WTC11 (cell line): ENCODE data around the gene WWP2. TPM values are rescaled to one million over a fixed set of nuclear protein-coding genes. Genes with fewer than 3 reads are reported as not detected.

ENCODE experiments used
- ATAC-seq: fragments of 200-7000 bp; cut with Tn5 transposase; 2 replicates; pipeline ENCODE4 v1.10.0; 2021; ENCODE audit warnings: mild to moderate bottlenecking, moderate library complexity
- CTCF ChIA-PET: fragments of 300-600 bp; sonication (Branson Sonifier 250); formaldehyde crosslinking; loops from one replicate; lab custom pipeline; 2021; ENCODE audit warnings: antibody characterized with exemption; lab: Charles Lee
- POLR2A ChIA-PET: fragments of 350-600 bp; sonication (Branson Sonifier 250); formaldehyde crosslinking; loops from one replicate; lab custom pipeline; 2021; ENCODE audit warnings: antibody characterized with exemption; lab: Charles Lee
- DNase-seq: peaks from one replicate; pipeline ENCODE4 v3.0.0; 2021; ENCODE audit warnings: low spot score
- H3K27ac Mint-ChIP-seq: 2 replicates; pipeline ENCODE4 v1.8.0; 2021; ENCODE audit warnings: mixed read lengths
- H3K27me3 Mint-ChIP-seq: 2 replicates; pipeline ENCODE4 v1.8.0; 2021; ENCODE audit warnings: low read depth, mild to moderate bottlenecking, moderate library complexity, mixed read lengths
- H3K36me3 Mint-ChIP-seq: 2 replicates; pipeline ENCODE4 v1.8.0; 2021; ENCODE audit warnings: mixed read lengths
- H3K4me1 Mint-ChIP-seq: 2 replicates; pipeline ENCODE4 v1.8.0; 2022; ENCODE audit warnings: mixed read lengths
- H3K4me3 Mint-ChIP-seq: 2 replicates; pipeline ENCODE4 v1.8.0; 2021; ENCODE audit warnings: mild to moderate bottlenecking, moderate library complexity, mixed read lengths
- H3K9me3 Mint-ChIP-seq: 2 replicates; pipeline ENCODE4 v1.8.0; 2021; ENCODE audit warnings: mixed read lengths
- ARID4B ChIP-seq: sonication (generic); formaldehyde crosslinking; IDR thresholded peaks from 2 replicates; pipeline ENCODE4 v1.8.0; 2023; ENCODE audit warnings: missing genetic modification reagents, mild to moderate bottlenecking, borderline replicate concordance
- ATF1 ChIP-seq: sonication (generic); formaldehyde crosslinking; IDR thresholded peaks from 2 replicates; pipeline ENCODE4 v1.8.1; 2023; ENCODE audit warnings: mild to moderate bottlenecking, moderate library complexity, missing genetic modification reagents
- ELF4 ChIP-seq: sonication (generic); formaldehyde crosslinking; IDR thresholded peaks from 2 replicates; pipeline ENCODE4 v1.8.1; 2022; ENCODE audit warnings: low read depth, mild to moderate bottlenecking, moderate library complexity, missing genetic modification reagents
- FOXJ3 ChIP-seq: sonication (generic); formaldehyde crosslinking; IDR thresholded peaks from 2 replicates; pipeline ENCODE4 v1.9.0; 2021; ENCODE audit warnings: missing genetic modification reagents, mild to moderate bottlenecking, borderline replicate concordance
- FOXP1 ChIP-seq: sonication (generic); formaldehyde crosslinking; IDR thresholded peaks from 2 replicates; pipeline ENCODE4 v1.8.0; 2022; ENCODE audit warnings: missing genetic modification reagents, mild to moderate bottlenecking, moderate library complexity, borderline replicate concordance
- GTF2I ChIP-seq: fragments of 250-450 bp; sonication (Bioruptor Pico); conservative IDR thresholded peaks from 2 replicates; pipeline ENCODE4 v1.4.0; 2021; ENCODE audit warnings: mild to moderate bottlenecking
- HMGA2 ChIP-seq: fragments of 250-450 bp; sonication (Bioruptor Pico); IDR thresholded peaks from 2 replicates; pipeline ENCODE4 v1.4.0; 2021; ENCODE audit warnings: mild to moderate bottlenecking, moderate library complexity
- IRF2 ChIP-seq: sonication (generic); formaldehyde crosslinking; IDR thresholded peaks from 2 replicates; pipeline ENCODE4 v1.8.0; 2022; ENCODE audit warnings: low read depth, missing genetic modification reagents, borderline replicate concordance
- MYBL2 ChIP-seq: sonication (generic); formaldehyde crosslinking; IDR thresholded peaks from 2 replicates; pipeline ENCODE4 v1.8.1; 2023; ENCODE audit warnings: mild to moderate bottlenecking, moderate library complexity, missing genetic modification reagents
- PRDM15 ChIP-seq: sonication (generic); formaldehyde crosslinking; IDR thresholded peaks from 2 replicates; pipeline ENCODE4 v1.8.0; 2022; ENCODE audit warnings: missing genetic modification reagents
- SMAD3 ChIP-seq: sonication (generic); formaldehyde crosslinking; IDR thresholded peaks from 2 replicates; pipeline ENCODE4 v1.8.0; 2022; ENCODE audit warnings: missing genetic modification reagents, mild to moderate bottlenecking, borderline replicate concordance
- TP53 ChIP-seq: sonication (generic); formaldehyde crosslinking; IDR thresholded peaks from 2 replicates; pipeline ENCODE4 v1.8.1; 2023; ENCODE audit warnings: mild to moderate bottlenecking, missing genetic modification reagents
- USF1 ChIP-seq: sonication (generic); formaldehyde crosslinking; IDR thresholded peaks from 2 replicates; pipeline ENCODE4 v1.8.0; 2022; ENCODE audit warnings: mild to moderate bottlenecking, missing genetic modification reagents
- ZNF121 ChIP-seq: sonication (generic); formaldehyde crosslinking; IDR thresholded peaks from 2 replicates; pipeline ENCODE4 v1.8.0; 2023; ENCODE audit warnings: missing genetic modification reagents
- ZNF263 ChIP-seq: sonication (generic); formaldehyde crosslinking; IDR thresholded peaks from 2 replicates; pipeline ENCODE4 v1.8.1; 2022; ENCODE audit warnings: low read depth, mild to moderate bottlenecking, moderate library complexity, missing genetic modification reagents
- ZNF281 ChIP-seq: sonication (generic); formaldehyde crosslinking; IDR thresholded peaks from 2 replicates; pipeline ENCODE4 v1.8.0; 2023; ENCODE audit warnings: mild to moderate bottlenecking, missing genetic modification reagents
- ZNF317 ChIP-seq: sonication (generic); formaldehyde crosslinking; IDR thresholded peaks from 2 replicates; pipeline ENCODE4 v1.8.1; 2023; ENCODE audit warnings: low read depth, mild to moderate bottlenecking, moderate library complexity, missing genetic modification reagents, borderline replicate concordance
- ZSCAN18 ChIP-seq: fragments of 250-450 bp; sonication (Bioruptor Pico); IDR thresholded peaks from 2 replicates; pipeline ENCODE4 v2.1.2; 2022; ENCODE audit warnings: mild to moderate bottlenecking, moderate library complexity
- total RNA-seq: library from RNA; stranded (reverse); gene quantifications from 3 replicates; pipeline ENCODE4 v1.2.3, GENCODE V29; 2021

WWP2 gene
- total RNA-seq, 1 experiment from 2014 or later = 39.1 TPM

GRCh38 chr16:69894676-69895075 lies 132.5 kb downstream of the WWP2 start:
- H3K36me3 Mint-ChIP-seq = peaks cover 2% of the 10 kb centered on the region

GRCh38 chr16:69903865-69904415 lies 141.8 kb downstream of the WWP2 start:
- TF ChIP-seq ARID4B = no peak
- no peak for TF ChIP-seq HMGA2 (CRISPR knock-in tag)
- TF ChIP-seq ZNF317 = 0 out of 2 replicates have a peak, but pooled peaks have one; percentile 13
- no peak for TF ChIP-seq ZNF263 (CRISPR knock-in tag)
- no peak for TF ChIP-seq ATF1 (CRISPR knock-in tag)
- no peak for DNase-seq
- ChIA-PET POLR2A (no interaction called here), CTCF (interaction anchor here (0.6 to 1.8 kb wide), 2 partner anchors 26 to 40 kb away, joined by 3 to 9 read pairs; no protein-coding TSS in a partner anchor)
- peaks cover 11% of the 10 kb centered on the region for H3K4me1 Mint-ChIP-seq
- no peak overlapping the region for H3K27ac Mint-ChIP-seq
- peaks cover 12% of the 10 kb centered on the region for H3K9me3 Mint-ChIP-seq
- H3K4me3 Mint-ChIP-seq = no peak overlapping the region
- H3K36me3 Mint-ChIP-seq = peaks cover 11% of the 10 kb centered on the region
- H3K27me3 Mint-ChIP-seq = no peaks in the 10 kb centered on the region; the same call in 1 of the 2 replicates
- ATAC-seq = no peak

More at GRCh38 chr16:69894676-69895075, 132.5 kb downstream of the WWP2 start:
- Mint-ChIP-seq H3K4me1 (peaks cover 13% of the 10 kb centered on the region), H3K4me3 (no peak overlapping the region), H3K27me3 (no peaks in the 10 kb centered on the region), H3K9me3 (no peaks in the 10 kb centered on the region), H3K27ac (no peak overlapping the region)
- no peak for ATAC-seq
- ChIA-PET CTCF (no interaction called here), POLR2A (no interaction called here)
- TF ChIP-seq ELF4 (CRISPR knock-in tag) (no peak), PRDM15 (CRISPR knock-in tag) (no peak), FOXP1 (CRISPR knock-in tag) (no peak), ZNF121 (CRISPR knock-in tag) (no peak), MYBL2 (CRISPR knock-in tag) (no peak)
- no peak for DNase-seq

- Mint-ChIP-seq H3K36me3 (peaks cover 17% of the 10 kb centered on the region), H3K4me1 (peaks cover 11% of the 10 kb centered on the region), H3K27me3 (no peaks in the 10 kb centered on the region; the same call in 1 of the 2 replicates), H3K9me3 (peaks cover 12% of the 10 kb centered on the region), H3K4me3 (no peak overlapping the region), H3K27ac (peak overlapping the region; percentile 80)
- POLR2A ChIA-PET = no interaction called here
- DNase-seq (no peak), ATAC-seq (peak; percentile 86)
- CTCF ChIA-PET = interaction anchor here (1.8 kb wide), 1 partner anchor 25 kb away, joined by 9 read pairs; no protein-coding TSS in a partner anchor
- peak; percentile 84 for TF ChIP-seq GTF2I
- no peak for TF ChIP-seq TP53 (CRISPR knock-in tag)
- TF ChIP-seq ZNF281 (CRISPR knock-in tag) = no peak
- no peak for TF ChIP-seq IRF2
- TF ChIP-seq USF1 (CRISPR knock-in tag) = no peak
- no peak for TF ChIP-seq ZSCAN18 (CRISPR knock-in tag)
- TF ChIP-seq ZNF121 (CRISPR knock-in tag) = peak; percentile 95
- TF ChIP-seq SMAD3 = no peak
- no peak for TF ChIP-seq FOXJ3 (CRISPR knock-in tag)
These were observed 142.5 kb downstream of the WWP2 start for GRCh38 chr16:69904495-69905170.
